ENCODE measurements around the gene OR4E1.
"Not testable (repeated sequence)": the region's sequence is repeated elsewhere in the genome, so short reads cannot be mapped to it uniquely, and the experiment has no call there.

The OR4E1 gene

DNA sequence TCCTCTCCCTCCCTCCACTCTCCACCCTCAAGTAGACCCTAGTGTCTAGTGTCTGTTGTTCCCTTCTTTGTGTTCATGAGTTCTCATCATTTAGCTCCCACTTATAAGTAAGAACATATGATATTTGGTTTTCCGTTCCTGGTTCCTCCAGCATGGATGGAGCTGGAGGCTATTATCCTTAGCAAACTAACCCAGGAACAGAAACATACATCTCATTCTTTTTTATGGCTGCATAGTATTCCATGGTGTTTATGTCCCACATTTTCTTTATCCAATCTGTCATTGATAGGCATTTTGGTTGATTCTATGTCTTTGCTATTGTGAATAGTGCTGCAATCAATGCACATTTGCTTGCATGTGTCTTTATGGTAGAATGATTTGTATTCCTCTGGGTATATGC lies 43.1 kb downstream of the OR4E1 start:
- not testable (repeated sequence) for H3K36me3 ChIP-seq (ENCODE audit: insufficient read depth, low read length); H3K9me3 ChIP-seq (ENCODE audit: control insufficient read depth, insufficient read depth, low read length); H3K4me1 ChIP-seq (ENCODE audit: insufficient read depth, low read length); H3K9ac ChIP-seq (ENCODE audit: low read depth, low read length)

- no peaks in the 10 kb centered on the region for H3K36me3 ChIP-seq (ENCODE audit: insufficient read depth, low read length)
- no peaks in the 10 kb centered on the region for H3K4me1 ChIP-seq (ENCODE audit: insufficient read depth, low read length)
- H3K9ac ChIP-seq (ENCODE audit: low read depth, low read length): no peak overlapping the region
- no peaks in the 10 kb centered on the region for H3K9me3 ChIP-seq (ENCODE audit: control insufficient read depth, insufficient read depth, low read length)
Observed at GRCh38 chr14:21626491-21627230, 47.0 kb downstream of the OR4E1 start.
